HG03139 (cell line): ENCODE results near the gene GK.
"Not testable (repeated sequence)": the region's sequence is repeated elsewhere in the genome, so short reads cannot be mapped to it uniquely, and the experiment has no call there.

ENCODE experiments used
- ATAC-seq: cut with Tn5 transposase; IDR thresholded peaks from one replicate; pipeline ENCODE4 v1.9.1; 2021; ENCODE audit not compliant: unreplicated experiment

The GK gene

DNA sequence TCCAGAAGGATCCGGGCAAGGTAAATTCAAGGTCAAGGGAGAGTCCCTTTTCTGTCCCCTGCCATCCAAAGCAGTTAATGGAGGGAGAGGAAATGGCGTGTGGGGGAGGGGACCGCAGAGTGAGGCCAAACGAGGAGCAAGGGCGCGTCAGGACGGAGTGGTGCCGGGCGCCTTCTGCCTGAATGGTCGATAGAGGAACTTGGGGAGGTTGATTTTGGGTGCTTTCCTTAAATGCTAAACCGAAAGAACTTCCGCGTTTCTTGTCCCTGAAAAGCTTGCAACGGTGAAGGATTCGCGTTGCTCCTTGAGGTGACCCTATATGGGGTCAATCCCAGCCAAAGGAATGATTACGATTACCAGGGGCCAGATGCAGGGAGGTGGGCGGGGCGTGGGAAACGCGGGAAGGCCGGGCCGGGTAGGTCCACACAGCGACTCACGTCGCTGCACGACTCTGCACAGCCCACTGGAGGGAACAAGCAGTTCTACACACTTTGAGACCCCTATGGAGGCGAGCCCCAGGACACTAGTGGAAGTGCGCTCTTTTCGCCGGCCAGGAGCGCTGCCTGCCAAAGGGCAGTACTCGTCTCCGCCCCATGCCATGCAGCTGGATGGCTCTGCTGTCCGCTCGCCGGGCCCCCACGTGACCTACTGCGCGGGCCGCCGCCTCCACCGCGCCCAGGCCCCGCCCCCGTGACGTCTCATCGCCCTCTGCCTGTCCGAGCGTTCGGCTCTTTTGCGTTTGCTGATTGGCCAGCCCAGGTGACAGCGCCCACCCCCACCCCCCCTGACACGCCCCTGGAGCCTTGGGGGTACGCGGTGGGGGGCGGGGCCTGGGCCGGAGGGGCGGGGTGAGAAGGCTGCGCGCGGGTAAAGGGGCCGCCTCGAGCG is 452 bp upstream of the GK start:
- peak; percentile 87 for ATAC-seq

DNA sequence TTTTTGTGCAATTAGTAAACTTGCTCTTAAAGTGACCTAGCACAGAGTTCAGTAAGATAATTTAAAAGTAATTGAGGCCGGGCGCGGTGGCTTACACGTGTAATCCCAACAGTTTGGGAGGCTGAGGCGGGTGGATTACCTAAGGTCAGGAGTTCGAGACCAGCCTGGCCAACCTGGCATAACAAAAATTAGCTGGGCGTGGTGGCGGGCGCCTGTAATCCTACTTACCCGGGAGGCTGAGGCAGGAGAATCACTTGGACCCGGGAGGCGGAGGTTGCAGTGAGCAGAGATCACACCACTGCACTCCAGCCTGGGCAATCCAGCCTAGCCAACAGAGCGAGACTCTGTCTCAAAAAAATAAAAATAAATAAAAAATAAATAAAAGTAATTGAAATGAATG is 1.2 kb downstream of the GK start:
- not testable (repeated sequence) for ATAC-seq

DNA sequence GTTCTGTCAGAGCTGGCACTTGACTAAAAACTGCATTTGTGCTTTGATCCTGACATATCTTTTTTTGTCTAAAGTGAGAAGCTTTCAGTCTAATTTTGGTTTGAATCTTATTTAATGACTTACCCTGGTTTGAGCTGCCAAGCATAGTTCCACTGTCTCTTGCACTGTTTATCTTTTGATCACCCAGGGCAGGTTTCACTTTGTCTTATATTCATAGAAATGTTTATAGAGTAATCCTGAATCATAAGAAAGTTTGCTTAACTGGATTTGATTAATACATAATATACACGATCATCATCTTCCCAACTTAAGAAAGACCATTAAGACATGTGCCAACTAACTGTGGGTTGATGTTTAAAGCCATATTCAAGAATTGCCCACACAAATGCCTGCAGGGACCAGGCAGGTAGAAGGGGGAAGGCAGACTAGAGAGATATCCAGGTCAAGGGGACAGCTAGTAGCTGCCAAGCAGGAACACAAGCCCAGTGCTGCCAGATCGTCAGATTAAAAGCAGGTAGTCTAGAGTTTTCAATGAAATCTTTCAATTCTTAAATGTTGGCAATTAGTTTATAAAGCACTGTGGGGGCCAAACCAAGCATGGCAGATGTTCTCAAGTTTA is 1.9 kb downstream of the GK start:
- ATAC-seq, result no peak

DNA sequence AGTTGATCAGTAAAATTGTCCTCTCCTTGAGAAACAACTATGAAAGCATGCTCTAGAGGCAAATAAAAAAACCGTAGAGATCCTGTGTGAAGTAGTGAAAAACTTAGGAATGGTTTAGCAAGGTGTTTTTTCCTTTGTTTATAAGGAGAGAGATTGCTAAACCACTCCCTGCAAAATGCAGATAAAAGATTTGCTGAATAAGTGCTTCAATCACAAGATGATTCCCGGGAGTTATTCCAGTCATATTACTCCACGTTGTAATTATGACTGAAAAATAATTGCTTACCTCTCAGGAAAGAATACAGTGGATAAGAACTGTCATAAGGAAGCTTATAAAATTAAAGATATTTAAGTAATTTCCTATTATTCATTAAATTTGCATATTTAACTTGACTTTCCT is 2.8 kb downstream of the GK start:
- no peak for ATAC-seq

DNA sequence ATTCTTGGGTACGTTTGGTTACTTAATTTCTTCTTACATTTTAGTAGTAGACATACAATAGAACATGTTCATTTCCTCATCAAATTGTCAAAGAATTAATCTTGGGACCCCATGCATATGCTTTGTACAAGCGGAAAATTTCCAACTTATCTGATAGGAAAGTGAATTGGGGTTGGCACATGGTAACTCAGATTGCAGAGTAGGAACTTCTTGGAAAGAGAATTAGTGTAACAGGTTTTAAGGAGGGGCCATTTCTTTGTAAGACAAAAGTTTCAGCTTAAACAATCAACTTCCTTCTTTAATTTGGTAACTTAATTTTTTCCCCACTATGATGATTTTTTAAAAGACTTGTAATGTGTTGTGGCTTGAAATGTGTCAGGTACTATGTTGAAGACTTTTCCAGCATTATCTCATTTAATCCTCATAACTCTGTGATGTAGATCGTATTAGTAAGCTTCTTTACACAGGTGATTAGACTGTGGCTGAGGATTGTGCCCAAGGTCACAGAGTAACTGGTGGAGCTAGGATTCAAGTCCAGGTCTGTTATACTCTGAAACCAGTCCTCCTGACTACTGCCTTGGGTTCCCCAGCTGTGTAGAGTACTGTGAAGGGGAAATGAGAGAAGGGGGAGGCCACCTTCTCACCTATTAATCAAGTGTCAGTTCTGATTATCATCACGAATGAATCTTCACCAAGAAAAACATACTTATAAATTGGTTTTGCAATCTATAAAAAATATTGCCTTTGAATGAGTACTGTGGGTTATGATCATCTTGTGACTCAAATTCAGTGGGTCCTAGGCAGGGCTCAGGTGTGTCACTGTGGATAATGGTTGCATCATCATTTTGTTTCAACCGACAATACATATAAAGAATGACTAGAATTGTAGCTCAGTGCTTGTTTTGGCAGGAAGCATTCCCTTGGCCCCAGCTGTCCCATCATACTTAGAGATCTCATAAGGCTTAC is 4.3 kb downstream of the GK start:
- no peak for ATAC-seq

DNA sequence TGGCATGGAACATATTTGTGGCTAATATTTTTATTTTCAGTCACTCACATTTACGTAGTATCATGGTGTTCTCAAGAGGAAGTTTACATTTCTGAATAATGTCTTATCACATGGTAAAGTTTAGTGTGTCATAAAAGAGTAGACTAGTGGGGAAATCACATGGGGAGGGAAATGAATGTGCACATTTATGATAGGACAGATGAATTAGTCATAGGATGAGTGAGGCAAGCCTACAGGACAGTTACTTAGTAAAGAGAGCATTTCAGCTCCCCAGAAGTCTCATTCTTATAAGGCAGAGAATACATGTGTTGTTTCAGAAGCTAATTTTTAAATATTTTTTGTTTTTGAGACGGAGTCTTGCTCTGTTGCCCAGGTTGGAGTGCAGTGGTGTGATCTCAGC is 6.2 kb downstream of the GK start:
- no peak for ATAC-seq

DNA sequence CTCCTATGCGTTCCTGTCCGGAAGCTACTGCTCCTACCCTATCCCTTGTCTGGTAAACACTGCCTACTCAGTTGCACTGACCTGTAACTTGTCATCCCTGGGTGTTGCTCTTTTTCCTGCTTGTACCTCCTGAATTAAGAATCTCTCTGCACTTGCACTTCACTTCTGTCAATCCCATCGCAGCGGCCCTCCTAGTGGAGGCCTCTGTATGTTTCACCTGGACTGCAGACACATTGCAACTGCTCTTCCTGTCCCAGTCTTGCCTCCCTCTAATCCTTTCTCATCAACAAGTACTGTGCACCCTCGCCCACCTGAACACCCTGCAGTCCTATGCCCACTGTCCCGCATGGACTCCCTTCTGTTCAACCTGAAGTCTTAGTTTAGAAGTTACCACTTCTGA is 8.0 kb downstream of the GK start:
- no peak for ATAC-seq

DNA sequence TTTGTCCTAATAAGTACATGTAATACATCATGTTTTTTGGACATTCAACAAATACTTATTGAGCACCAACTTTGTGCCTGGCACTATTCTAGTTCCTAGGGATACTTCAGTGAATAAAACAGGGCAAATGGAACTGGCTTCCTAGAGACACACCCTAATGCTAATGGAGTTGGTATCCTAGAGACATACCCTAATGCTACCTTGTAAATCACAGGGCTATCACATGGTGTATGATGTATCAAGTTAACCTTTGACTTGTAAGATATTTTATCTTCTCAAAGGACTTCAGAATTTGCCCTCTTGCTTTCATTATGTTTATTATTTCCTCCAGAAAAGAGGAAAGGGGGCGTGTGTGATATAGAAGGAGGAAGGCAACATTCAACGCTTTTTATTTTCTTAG is 10.1 kb downstream of the GK start:
- ATAC-seq, result no peak

DNA sequence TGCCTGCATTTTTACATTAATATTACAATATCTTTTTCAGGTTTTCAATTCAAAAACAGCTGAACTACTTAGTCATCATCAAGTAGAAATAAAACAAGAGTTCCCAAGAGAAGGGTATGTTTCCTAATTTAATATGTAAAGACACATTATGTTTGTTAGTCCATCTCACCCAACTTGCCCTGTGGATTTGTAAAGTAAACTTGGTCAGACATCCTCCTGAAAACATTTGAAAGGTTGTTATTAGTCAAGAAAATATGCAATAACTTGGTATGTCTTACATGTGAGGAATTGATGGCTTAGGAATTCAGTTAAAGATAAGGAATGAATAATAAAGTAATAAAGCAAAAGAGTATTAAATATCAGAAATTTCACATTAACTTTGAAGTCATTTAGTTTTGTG is 12.2 kb downstream of the GK start:
- no peak for ATAC-seq

DNA sequence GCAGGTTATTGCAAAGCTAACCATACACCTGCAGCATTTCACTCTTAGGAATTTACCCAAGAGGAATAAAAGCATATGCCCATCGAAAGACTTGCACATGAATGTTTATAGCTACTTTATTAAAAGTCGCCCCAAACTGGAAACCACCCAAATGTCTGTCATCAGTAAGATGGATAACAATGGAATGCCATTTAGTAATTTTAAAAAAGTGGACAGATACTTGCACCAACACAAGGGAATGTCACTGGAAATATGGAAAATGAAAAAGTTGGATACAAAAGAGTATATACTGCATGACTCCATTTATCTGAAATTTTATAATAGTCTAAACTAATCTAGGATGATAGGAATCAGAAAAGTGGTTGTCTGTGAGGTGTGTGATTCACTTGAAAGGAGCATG is 12.9 kb downstream of the GK start:
- no peak for ATAC-seq

DNA sequence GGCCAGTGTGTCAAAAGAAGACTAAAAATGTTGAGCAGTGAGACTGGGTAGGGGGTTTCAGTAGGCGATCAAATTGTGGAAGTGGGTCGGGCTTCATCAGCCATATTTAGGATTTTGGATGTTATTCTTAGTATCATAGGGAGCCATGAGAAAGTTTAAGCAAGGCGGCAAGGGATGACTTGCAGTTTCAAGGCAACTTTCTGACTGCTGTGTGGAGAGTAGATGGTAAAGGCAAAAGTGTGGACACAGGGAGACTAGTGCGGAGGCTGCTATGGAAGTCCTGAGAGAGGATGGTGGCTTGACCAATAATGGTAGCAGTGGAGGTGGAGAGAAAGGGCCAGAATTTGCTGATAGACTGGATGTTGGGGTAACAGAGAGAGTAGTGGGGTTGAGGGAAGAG is 15.4 kb downstream of the GK start:
- no peak for ATAC-seq

DNA sequence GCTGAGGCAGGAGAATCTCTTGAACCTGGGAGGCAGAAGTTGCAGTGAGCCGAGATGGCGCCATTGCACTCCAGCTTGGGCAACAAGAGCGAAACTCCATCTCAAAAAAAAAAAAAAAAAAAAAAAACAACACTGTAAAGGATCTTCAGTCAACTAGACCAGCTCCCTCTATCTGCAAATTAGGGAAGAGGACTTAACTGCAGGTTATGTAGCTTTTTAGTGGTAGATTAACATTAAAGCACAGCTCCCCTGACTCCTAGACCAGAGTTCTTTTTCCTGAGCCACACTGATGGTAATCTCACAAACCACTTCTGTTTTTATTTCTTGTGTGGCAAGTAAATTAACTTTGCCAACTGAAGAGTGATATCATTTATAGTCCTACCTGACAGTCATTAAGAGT is 18.0 kb downstream of the GK start:
- not testable (repeated sequence) for ATAC-seq

DNA sequence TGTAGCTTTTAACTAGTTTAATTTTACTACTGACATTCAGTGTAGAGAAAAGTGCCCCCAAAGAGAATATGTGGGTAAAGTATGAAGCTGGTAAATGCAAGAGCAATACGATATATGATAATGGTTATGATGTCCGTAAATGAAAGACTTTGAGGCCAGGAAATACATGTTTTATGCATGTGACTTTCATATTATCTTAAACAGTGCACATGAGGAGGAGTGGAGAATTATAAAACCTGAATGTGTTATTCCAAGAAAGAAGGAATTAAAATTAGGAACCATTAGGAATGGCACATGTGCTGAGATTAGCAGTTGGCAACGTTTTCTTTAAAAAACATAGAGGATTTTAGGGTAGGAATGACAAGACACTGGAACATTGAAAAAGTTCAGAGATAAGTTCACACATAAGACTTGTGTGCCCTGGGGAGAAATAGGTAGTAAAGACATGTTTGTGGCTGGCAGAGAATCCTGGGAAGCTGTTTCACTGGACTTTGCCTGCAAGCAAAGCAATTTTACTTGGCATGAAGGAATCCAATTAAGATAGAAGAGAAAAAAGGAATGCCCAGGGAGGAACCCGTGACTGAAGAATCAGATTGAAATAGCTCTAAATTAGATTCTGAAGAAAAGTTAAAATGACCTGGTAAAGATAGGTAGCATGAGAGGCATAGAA is 20.0 kb downstream of the GK start:
- ATAC-seq, result no peak

DNA sequence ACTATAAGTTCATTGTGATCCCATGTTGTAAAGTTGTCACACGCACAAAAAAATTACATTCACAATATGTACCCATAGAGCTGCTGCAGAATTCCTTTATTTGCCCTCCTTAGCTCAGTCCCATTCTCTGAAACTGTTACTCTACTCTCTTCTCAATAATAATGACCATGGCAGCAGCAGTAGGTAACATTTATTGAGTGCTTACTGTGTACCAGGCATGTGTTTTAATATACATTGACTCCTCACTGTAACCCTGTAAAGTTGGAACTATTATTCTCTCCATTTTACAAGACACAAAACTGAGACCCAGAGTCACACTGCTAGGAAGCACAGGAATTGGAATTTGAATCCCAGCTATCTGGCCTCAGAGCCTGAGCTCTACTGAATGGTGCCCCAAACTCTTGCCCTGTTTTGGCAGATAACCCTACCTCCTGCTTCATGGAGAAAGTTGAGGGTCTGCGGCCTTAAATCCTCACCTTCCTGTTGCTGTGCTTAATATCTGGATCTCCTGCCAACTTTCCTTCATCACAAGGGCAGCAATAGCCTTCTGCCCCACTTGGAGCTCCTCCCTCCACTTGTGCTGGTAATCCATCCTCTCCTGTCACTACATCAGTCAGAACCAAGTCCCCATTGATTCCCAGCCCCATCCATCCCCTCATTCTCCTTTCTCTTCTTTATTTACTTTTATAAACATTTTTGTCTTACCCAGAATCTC is 20.8 kb downstream of the GK start:
- no peak for ATAC-seq

DNA sequence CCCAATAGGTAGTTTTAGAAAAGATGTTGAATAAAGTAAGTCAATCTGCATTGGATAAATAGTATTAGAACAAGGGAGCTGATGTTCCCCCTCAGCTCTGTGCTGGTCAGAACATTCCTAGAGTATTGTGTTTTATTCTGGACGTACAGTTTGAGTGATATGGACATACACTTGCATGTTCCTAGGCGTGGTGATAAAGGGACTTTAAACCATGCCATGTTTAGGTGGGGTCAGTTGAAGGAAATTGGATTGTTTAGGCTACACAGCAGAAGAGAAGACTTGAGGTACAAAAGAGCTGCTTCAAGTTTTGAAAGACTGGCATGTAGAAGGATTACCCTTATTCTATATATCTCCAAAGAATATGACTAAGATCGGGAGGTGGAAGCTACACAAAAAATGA is 21.6 kb downstream of the GK start:
- ATAC-seq, result no peak

DNA sequence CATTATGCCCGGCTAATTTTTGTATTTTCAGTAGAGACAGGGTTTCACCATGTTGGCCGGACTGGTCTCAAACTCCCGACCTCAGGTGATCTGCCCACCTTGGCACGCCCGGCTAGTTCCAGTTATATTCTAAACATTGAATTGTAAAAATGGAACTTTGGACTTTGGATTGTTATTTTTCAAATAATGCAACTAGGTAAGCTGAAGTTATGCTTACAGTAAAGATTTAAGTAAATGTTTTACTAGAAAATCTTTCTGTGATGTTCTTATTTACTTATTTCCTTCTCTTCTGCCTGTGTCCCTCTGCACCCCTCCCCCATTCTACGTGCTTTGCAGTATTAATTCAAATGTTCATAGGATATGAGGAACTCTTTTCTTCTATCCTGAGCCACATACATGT is 26.1 kb downstream of the GK start:
- ATAC-seq, result no peak

DNA sequence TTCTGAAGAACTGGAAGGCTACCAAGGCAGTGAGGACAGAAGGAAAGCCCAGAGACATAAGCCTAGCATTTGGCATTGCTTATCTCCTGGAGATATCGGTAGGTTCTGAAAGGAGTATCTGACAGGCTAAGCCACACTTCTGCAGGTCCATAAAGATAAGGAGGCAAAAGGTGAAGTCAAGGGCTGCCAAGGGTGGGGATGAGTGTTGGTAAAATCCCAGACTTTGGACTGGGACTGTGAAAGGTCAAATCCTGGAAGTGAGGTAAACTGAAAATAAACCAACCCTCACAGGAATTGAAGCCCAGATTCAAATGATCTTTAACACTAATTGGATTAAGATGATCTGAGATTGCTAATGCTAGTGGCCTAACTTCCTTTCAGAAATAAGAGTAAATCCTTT is 27.4 kb downstream of the GK start:
- ATAC-seq, result no peak

DNA sequence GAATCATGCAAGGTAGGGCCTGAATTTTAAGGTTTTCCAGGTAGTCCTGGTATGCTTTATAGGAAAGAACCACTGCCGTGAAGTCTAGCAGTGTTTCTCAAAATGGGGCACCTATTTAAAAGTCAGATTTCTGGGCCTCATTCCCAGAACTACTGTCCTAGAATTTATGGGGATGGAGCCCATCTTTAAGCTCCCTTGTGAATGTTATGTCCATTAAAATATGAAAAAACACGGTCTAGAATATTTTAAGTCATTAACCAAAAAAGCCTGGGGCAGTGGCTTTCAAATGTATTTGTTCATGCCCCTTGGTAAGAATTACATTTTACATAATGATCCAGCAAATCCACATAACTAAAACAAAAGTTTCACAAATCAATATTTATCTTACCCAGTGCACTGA is 35.4 kb downstream of the GK start:
- ATAC-seq, result no peak

DNA sequence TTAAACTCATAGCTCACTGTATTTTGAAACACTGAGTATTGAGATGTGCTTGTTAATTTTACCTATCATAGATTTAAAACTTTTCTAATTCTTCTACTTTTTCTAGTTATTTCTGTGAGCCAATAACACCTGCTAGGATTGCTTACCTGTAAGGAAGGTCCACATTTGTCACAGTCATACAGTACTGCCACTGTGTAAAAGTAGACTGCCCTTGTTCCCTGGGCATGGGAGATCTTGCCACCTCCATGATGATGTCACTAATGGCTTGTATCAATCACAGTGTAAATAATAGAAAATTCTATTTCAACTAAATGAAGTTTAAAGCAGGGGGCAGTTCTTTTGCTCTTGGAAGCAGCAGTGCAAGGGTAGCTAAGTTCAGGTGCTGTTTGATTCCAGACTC is 35.9 kb downstream of the GK start:
- no peak for ATAC-seq

DNA sequence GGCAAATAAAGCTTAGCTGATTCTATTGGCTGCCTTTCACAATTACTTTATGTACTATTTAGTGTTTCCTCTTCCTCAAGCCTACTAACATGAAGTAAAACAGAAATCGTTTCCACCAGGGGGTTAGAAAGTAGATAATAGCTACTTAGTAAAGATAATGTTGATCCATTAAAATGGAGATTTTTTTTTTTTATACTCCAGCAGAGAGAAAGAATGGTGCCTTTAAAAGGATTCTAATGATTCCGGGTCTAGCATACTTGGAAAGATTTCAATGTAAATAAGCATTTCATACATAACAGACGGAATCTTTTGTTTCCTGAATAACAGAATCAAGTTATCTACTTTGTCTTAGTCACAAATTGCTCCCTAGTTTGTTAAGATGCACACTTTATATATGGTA is 37.1 kb downstream of the GK start:
- ATAC-seq, result no peak
